BJ (cell line): ENCODE data around the gene ALS2CL. TPM values are rescaled to one million over a fixed set of nuclear protein-coding genes. Genes with fewer than 3 reads are reported as not detected.

ENCODE experiments used
- CTCF ChIA-PET: fragments of 350-600 bp; formaldehyde crosslinking; extraction: SDS; loops from one replicate; lab custom pipeline; 2021; ENCODE audit warnings: antibody characterized with exemption, inconsistent platforms; lab: Yijun Ruan, JAX
- POLR2A ChIA-PET: fragments of 300-600 bp; sonication (Branson Sonifier 250); formaldehyde crosslinking; extraction: SDS; loops from one replicate; lab custom pipeline; 2021; ENCODE audit warnings: antibody characterized with exemption; lab: Charles Lee
- DNase-seq: peaks from one replicate; pipeline ENCODE4 v3.0.0-alpha.2; 2011; ENCODE audit warnings: low read depth
- H3K27me3 ChIP-seq: 2 replicates; pipeline ENCODE4 v1.6.0; 2011; ENCODE audit warnings: low read length; ENCODE audit not compliant: control insufficient read depth, insufficient read depth
- H3K36me3 ChIP-seq: 2 replicates; pipeline ENCODE4 v1.5.1; 2011; ENCODE audit warnings: low read length; ENCODE audit not compliant: control insufficient read depth, insufficient read depth
- H3K4me3 ChIP-seq: 2 replicates; pipeline ENCODE4 v1.5.1; 2011; ENCODE audit warnings: low read depth, mild to moderate bottlenecking, control low read depth, low read length
- CTCF ChIP-seq: IDR thresholded peaks from 2 replicates; pipeline ENCODE4 v1.5.1; 2011; ENCODE audit warnings: low read depth, mild to moderate bottlenecking, control low read depth, inconsistent platforms, low read length, moderate library complexity; ENCODE audit not compliant: insufficient read depth
- polyA plus RNA-seq: library from polyadenylated mRNA; depleted of rRNA; stranded (reverse); fragments of >200 nt; gene quantifications from 2 replicates; pipeline ENCODE4 v1.2.3, GENCODE V29; 2011

ALS2CL gene
- polyA plus RNA-seq, 1 experiment, result 7.2 TPM

GRCh38 chr3:46627078-46627477, 66.4 kb downstream of the ALS2CL start:
- Histone ChIP-seq H3K4me3 (no peak overlapping the region), H3K36me3 (no peaks in the 10 kb centered on the region), H3K27me3 (peaks cover 3% of the 10 kb centered on the region; the same call in 1 of the 2 replicates)
- TF ChIP-seq CTCF, result no peak
- CTCF ChIA-PET, result interaction anchor here (3.8 to 9.2 kb wide), 2 partner anchors 14 to 139 kb away, joined by 33 to 146 read pairs; no protein-coding TSS in a partner anchor
- POLR2A ChIA-PET, result no interaction called here
- no peak for DNase-seq

GRCh38 chr3:46626039-46626438, 67.4 kb downstream of the ALS2CL start:
- no peak for DNase-seq
- ChIA-PET POLR2A (no interaction called here), CTCF (interaction anchor here (2.0 to 9.2 kb wide), 2 partner anchors 137 to 138 kb away, joined by 19 to 146 read pairs; no protein-coding TSS in a partner anchor)
- Histone ChIP-seq H3K27me3 (peaks cover 5% of the 10 kb centered on the region; the same call in 1 of the 2 replicates), H3K36me3 (no peaks in the 10 kb centered on the region), H3K4me3 (no peak overlapping the region)
- no peak for TF ChIP-seq CTCF

GRCh38 chr3:46624975-46625490, 68.4 kb downstream of the ALS2CL start:
- no peak overlapping the region for H3K4me3 ChIP-seq
- CTCF ChIA-PET, result interaction anchor here (1.0 to 2.0 kb wide), 3 partner anchors 12 to 136 kb away, joined by 3 to 19 read pairs (median 3); partner anchors contain the start of genes ALS2CL and FAM240A
- no peaks in the 10 kb centered on the region for H3K36me3 ChIP-seq
- no peak for DNase-seq
- TF ChIP-seq CTCF, result no peak
- POLR2A ChIA-PET, result no interaction called here
- peaks cover 5% of the 10 kb centered on the region; the same call in 1 of the 2 replicates for H3K27me3 ChIP-seq

GRCh38 chr3:46624533-46624932, 68.9 kb downstream of the ALS2CL start:
- POLR2A ChIA-PET, result no interaction called here

More at GRCh38 chr3:46624533-46624932, 68.9 kb downstream of the ALS2CL start:
- Histone ChIP-seq H3K27me3 (peaks cover 8% of the 10 kb centered on the region), H3K4me3 (no peak overlapping the region), H3K36me3 (no peaks in the 10 kb centered on the region)
- CTCF ChIA-PET, result interaction anchor here (1.0 to 2.0 kb wide), 3 partner anchors 12 to 135 kb away, joined by 3 to 19 read pairs (median 3); partner anchors contain the start of genes ALS2CL and FAM240A
- TF ChIP-seq CTCF, result no peak
- no peak for DNase-seq
